GM08714 (cell line): Measurements from ENCODE around the gene RGS6.

Experiments used
- H3K4me3 ChIP-seq: fragments of 200-500 bp; sonication (Bioruptor generic); 2 replicates; pipeline ENCODE4 v1.5.1; 2014; ENCODE audit warnings: mild to moderate bottlenecking, low read length, inconsistent platforms
- ZNF274 ChIP-seq: IDR thresholded peaks from 2 replicates; pipeline ENCODE4 v1.6.1; 2012; ENCODE audit warnings: mild to moderate bottlenecking, low read depth, low read length

The RGS6 gene

DNA sequence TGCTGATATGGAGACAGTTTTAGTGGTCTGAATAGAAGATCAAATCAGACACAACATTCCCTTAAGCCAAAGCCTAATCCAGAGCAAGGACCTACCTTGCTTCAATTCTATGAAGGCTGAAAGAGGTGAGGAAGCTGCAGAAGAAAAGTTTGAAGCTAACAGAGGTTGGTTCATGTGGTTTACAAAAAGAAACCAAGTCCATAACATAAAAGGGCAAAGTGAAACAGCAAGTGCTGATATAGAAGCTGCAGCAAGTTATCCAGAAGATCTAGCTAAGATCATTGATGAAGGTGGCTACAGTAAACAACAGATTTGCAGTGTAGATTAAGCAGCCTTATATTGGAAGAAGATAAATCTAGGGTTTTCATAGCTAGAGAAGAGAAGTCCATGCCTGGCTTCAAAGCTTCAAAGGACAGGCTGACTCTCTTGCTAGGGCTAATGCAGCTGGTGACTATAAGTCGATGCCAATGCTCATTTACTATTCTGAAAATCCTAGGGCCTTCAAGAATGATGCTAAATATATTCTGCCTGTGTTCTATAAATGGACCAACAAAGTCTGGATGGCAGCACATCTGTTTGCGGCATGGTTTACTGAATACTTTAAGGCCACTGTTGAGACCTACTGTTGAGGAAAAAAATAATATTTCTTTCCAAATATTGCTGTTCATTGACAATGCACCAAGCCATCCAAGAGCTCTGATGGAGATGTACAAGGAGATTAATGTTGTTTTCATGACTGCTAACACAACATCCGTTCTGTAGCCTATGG, 600.6 kb downstream of the RGS6 start:
- no peak overlapping the region for H3K4me3 ChIP-seq
- no peak for TF ChIP-seq ZNF274

DNA sequence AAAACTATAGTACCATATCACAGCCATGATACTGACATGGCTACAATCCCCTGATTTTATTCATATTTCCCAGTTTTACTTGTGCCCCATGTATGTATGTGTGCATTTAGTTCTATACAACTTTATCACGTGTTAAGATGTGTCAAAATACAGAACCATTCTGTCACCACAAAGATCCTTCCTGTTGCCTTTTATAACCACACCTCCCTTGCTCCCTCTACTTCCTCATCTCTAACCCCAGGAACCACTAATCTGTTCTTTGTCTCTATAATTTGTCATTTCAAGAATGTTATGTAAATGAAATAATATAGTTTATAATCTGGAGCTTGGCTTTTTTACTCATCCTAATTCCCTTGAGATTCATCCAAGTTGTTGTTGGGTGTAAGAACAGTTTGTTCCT, 603.3 kb downstream of the RGS6 start:
- no peak overlapping the region for H3K4me3 ChIP-seq
- no peak for TF ChIP-seq ZNF274

DNA sequence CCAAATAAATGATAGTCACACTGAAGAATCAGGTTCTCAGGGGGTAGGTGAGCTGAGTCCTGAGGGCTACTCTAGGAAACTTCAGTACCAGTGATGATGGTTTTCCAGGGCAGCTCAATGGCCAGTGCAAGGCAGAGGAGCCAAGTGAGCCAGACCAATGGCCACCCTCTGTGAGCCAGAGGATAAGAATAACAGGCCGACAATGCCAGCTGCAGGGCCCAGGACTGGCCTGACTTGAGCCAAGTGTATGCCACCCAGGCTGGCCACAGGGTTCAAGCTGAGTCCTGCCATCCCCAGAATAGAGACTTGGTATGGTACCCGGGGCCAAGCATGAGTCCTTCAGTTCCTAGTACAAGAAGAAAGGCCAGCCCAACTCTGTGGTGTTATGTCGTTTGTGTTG, 606.2 kb downstream of the RGS6 start:
- no peak for TF ChIP-seq ZNF274

DNA sequence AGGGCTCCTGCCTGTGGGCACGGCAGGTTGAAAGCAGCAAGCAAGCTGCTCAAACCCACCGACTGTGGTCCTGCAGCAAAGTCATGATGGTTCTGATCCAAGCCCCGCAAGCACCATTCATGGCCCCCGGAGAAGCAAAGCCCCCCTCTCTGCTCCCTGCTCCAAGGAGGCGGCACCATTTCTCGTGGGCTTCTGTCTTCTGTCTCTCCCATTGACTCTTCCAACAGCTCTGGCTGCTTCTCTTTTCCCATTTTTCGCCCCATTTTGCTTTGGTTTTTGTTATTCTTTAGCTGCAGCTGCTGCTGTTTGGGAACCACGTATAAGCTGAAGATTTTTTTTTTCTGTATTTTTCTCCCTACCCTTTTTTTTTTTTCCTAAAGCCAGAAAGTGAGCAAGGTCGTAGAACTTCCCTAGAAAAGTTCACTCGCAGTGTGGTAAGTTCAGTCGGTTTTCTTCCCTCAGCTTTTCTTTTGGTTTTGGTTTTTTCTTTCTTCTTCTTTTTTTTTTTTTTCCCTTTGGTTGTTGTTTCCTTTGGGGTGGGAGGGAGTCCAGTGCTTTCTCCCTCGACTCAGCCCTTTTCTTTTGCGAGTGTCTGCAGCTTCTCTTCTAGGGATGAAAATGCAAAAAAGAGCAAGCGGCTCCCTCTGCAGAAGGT, 607.6 kb downstream of the RGS6 start:
- TF ChIP-seq ZNF274, result no peak
- H3K4me3 ChIP-seq, result no peak overlapping the region

More for the DNA sequence above, 606.2 kb downstream of the RGS6 start:
- no peak overlapping the region for H3K4me3 ChIP-seq

DNA sequence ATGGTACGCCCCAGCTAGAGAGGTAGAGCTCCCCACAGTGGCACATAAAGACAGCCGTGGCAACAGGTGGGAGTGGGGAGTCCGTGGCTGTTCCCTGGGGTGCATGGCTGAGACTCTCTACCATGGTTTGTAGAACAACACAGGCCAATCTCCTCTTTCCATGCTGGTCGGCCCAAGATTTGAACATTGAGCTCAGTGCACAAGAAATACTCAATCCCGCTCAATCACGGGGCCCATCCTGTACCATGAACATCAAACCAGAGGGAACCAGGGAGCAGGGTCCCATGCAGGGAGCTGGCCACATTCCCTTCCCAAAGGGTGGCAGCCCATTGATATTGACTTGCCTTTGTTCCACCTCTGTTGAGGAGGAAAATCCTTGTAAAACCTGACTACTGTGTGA, 608.6 kb downstream of the RGS6 start:
- H3K4me3 ChIP-seq, result no peak overlapping the region
- TF ChIP-seq ZNF274, result no peak

DNA sequence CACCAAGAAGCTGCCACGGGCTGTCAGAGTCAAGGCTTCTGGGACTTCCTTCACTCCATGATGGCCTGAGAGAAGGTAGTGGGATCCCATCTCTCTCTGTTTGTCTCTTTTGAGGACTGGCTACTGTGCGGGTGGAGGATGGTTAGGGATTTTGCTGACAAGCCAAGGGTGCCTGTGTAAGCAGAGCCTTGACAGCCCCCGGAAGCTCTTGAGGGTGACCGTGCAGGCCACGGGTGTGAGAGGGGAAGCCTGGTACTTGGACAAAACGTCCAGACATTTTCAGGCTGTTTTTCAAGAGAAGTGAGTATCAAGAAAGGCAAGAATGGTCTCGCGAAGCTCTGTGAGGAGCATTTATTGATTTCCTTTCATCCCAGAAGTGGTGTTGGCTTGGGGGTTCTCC, 609.3 kb downstream of the RGS6 start:
- no peak for TF ChIP-seq ZNF274
- no peak overlapping the region for H3K4me3 ChIP-seq

DNA sequence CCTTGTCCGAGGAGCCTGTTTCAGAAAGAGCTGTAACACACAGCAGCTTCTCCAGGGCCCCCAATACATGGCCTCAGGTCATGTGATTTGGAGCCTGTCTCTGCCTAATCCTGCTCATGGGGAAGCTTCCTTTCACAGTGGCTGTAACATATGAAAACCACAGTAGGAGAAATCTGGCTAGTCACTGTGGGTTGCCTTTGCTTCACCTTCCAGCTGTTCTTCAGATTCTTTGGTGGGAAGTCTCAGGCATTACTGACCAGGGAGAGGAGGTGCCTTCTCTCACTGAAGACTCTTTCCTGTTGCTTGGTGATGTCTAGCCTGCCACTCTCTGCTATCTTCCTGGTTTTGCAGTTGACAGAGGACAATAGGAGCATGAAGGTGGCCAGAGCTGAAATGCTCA, 611.1 kb downstream of the RGS6 start:
- no peak overlapping the region for H3K4me3 ChIP-seq
- no peak for TF ChIP-seq ZNF274

DNA sequence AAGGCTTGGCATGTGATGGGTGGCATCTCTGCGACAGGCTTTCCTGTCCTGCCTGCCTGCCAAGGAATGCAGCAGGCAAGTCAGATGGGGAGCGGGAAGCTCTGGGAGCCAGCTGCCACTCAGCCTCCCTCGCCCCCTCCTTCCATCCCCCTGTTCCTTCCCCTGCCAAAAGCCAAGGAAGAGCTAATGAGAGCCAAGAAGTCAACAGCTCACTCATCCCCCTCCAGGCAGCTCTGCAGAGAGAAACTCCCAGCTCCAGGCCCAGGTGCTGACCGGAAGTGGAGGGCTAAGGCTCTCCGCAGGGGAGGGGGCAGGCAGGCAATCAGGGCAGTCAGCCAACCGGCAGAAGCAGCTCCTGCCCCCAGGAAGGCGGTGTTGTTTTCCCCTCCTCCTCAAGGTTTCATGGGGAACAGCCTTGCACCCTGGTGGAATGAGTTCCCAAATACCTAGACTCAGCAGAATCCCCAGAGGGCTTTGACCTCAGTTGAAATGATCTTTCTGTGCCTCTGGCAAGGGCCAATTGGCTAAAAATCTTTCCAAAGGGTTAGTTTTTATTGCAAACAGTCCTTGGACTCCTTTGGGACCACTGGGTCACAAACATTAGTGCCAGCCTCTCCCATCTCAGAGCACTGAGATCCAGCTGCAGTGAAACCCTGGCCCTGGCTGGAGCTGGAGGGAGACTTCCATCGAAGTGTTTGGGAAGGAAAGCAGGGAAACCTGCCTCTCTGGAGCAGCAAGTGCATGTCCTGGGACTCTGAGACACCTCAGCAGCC, 612.6 kb downstream of the RGS6 start:
- no peak for TF ChIP-seq ZNF274
- no peak overlapping the region for H3K4me3 ChIP-seq

DNA sequence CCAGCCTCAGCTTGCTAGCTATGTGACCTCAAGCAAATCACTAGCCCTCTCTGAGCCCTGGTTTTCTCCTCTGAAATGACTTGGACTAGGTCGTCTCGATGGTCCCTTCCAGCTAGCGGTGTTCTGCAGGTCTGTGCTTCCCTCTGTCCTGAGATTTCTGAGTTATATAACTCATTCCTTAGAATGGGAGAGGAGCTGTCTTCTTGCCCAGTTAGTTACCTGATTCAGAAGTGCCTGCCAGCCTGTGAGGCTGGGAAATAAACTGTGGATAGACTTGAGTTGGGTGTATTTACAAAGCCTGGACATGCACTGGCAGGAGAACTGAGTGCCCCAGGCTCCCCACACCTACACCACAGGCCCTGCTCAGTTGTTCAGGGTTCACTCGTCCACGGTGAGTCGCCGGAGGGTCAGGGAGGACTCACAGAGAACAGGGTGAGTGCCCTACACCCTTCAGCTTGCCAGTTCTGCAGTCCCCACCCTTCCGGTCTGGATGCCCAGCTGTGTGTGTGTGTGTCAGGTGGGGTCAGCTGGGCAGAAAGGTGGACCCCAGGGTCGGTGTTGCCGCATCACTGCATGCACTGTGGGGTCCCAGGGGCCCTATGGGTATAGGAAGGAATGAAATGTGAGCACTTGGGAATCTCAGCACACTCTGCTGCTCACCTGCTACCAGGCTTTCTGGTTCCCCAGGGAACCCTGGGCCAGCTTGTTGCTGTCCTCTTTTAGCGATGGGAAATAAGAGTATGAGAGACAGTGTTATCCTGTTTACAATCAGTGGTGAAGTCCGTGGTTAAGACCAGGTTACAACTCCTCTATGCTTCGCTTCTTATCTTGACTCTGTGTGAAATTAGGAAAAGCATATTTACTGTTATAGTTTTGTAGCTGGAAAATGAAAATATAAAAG, 613.4 kb downstream of the RGS6 start:
- no peak for TF ChIP-seq ZNF274
- H3K4me3 ChIP-seq, result no peak overlapping the region

DNA sequence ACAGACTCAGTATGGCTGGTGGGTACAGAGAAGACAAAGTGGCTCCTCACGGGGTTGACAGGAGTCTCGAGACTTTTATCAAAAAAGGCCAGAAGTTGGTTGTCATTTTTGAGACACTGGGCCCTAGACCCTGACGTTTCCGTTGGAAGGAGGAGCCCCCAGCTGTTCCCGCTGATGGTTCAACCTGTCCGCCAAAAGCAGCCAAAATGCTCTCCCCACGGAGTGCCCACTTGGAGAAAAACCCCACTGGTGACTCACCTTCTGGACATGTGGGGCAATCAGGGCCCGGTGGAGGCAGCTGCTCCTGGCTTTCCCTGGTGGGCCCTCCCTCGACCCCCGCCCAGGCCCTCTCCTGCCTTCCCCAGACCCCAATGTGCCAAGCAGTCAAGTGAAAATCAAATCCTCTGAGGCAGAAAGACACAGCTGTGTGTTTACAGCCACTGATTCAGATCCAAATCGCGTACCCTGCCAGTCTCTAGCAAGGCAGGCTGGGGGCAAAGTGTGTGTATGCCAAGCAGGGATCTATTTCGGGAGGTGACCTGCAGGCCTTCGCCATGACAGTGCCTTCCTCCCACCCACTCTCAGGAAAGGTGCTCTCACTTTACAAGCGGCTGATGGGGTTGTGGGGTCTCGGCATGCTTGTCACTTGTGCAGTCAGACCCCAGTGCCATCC, 614.3 kb downstream of the RGS6 start:
- no peak for TF ChIP-seq ZNF274
- H3K4me3 ChIP-seq, result no peak overlapping the region

DNA sequence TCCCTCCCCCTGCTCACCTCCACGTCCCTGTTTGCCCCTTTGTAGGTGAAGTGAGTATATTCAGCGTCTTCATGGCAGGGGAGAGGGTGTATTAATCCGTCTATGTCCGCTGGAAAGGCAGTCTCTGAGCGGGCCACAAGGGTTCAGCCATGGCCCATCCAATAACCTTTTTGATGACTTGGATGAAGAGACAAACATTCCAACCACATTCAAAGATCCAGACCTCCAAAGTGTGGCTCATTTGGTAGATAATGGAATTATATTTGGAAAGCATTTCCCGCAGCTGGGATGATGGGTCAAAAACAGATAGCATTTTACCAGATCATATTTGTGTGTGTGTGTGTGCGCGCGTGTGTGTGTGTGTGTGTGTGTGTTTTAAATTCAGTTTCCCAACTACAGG, 615.8 kb downstream of the RGS6 start:
- H3K4me3 ChIP-seq, result no peak overlapping the region
- TF ChIP-seq ZNF274, result no peak

DNA sequence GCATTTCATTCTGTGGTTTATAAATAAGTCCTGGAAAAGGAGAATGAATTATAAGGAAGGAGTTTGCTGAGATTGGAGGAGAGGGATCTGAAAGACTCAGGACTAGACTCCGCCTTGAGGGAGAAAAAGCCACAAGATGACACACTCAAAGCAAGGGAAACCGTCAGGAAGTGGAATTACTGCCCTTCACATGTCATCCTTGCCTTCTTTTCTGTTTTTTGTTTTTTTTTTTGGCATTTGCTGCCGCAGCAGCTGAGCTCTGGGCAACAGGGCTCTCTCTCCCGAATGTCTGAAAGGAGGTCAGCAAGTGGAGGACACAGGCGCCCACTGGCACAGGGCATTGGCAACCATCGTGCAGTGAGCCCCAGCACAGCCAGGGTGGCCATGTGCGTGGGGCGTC, 616.8 kb downstream of the RGS6 start:
- no peak for TF ChIP-seq ZNF274
- H3K4me3 ChIP-seq, result no peak overlapping the region

DNA sequence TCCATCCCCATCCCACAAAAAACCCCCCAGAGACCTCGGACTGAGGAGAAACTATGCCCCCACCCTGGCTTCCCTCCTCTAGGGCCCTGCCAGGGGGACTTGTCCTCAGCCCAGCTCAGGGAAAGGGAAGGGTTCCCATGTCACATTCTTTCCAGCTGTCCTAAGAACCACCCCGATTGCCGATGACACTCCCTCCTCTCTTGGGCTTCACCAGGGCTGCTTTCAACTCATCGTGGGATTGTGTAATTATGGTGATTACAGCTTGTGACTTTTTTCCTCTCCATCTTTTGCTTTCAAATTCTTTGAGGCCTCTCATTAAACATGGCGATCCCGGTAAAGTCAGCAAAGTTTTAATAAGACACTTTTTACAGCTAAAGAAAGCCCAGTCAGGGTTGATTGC, 617.6 kb downstream of the RGS6 start:
- no peak for TF ChIP-seq ZNF274
- no peak overlapping the region for H3K4me3 ChIP-seq

DNA sequence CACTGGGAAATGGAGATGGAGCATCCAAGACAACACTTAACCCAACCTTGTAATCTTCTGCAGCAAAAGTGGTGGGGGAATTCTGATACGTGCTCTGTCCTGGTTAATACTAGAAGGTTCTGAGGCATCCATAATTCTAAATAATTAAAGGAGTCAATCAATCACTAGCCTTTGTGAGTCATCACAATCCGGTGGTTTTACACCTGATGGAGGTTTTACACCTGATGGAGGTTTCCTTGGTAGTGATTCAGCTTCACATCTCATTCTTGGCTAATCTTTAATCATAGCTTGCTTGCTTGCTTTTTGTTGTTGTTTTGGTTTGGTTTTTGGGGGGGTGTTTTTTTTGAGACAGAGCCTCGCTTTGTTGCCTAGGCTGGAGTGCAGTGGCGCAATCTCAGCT, 618.3 kb downstream of the RGS6 start:
- no peak overlapping the region for H3K4me3 ChIP-seq
- no peak for TF ChIP-seq ZNF274
